BE2C (cell line): ENCODE results near the gene SMIM35.

Experiments
- DNase-seq: peaks from one replicate; pipeline ENCODE4 v3.0.0-alpha.2; 2020
- H3K27me3 ChIP-seq: fragments of 250-450 bp; sonication (Bioruptor Pico); 2 replicates; pipeline ENCODE4 v1.5.1; 2020; ENCODE audit warnings: mild to moderate bottlenecking
- H3K36me3 ChIP-seq: fragments of 250-450 bp; sonication (Bioruptor Pico); 2 replicates; pipeline ENCODE4 v1.5.1; 2020; ENCODE audit warnings: mild to moderate bottlenecking
- H3K4me1 ChIP-seq: fragments of 250-450 bp; sonication (Bioruptor Pico); 2 replicates; pipeline ENCODE4 v1.5.1; 2020
- H3K4me3 ChIP-seq: 2 replicates; pipeline ENCODE4 v1.5.1; 2011; ENCODE audit warnings: low read depth, low read length
- H3K9me3 ChIP-seq: fragments of 250-450 bp; sonication (Bioruptor Pico); 2 replicates; pipeline ENCODE4 v1.5.1; 2020
- TF ChIP-seq, protein P1 (sequence below): IDR thresholded peaks from 2 replicates; pipeline ENCODE4 v1.5.1; 2012; ENCODE audit warnings: mild to moderate bottlenecking, low read depth, low read length

The SMIM35 gene

GRCh38 chr11:118112711-118113430 is 26.1 kb upstream of the SMIM35 start:
- H3K4me1 ChIP-seq: no peaks in the 10 kb centered on the region
- no peaks in the 10 kb centered on the region for H3K9me3 ChIP-seq
- H3K27me3 ChIP-seq: peaks cover 21% of the 10 kb centered on the region
- no peaks in the 10 kb centered on the region for H3K36me3 ChIP-seq
- TF ChIP-seq, protein P1, sequence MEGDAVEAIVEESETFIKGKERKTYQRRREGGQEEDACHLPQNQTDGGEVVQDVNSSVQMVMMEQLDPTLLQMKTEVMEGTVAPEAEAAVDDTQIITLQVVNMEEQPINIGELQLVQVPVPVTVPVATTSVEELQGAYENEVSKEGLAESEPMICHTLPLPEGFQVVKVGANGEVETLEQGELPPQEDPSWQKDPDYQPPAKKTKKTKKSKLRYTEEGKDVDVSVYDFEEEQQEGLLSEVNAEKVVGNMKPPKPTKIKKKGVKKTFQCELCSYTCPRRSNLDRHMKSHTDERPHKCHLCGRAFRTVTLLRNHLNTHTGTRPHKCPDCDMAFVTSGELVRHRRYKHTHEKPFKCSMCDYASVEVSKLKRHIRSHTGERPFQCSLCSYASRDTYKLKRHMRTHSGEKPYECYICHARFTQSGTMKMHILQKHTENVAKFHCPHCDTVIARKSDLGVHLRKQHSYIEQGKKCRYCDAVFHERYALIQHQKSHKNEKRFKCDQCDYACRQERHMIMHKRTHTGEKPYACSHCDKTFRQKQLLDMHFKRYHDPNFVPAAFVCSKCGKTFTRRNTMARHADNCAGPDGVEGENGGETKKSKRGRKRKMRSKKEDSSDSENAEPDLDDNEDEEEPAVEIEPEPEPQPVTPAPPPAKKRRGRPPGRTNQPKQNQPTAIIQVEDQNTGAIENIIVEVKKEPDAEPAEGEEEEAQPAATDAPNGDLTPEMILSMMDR: no peak
- no peak for DNase-seq
- no peak overlapping the region for H3K4me3 ChIP-seq

DNA sequence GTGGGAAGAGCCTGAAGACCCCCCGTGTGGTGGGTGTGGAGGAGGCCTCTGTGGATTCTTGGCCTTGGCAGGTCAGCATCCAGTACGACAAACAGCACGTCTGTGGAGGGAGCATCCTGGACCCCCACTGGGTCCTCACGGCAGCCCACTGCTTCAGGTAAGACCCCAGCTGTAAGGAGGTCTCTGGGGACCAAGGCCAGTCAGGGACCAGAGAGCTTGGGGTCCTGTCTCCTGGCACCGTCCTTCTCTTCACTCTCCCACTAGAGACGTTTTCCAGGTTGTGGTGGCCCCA is 24.9 kb upstream of the SMIM35 start:
- DNase-seq: no peak
- H3K36me3 ChIP-seq: no peaks in the 10 kb centered on the region
- H3K9me3 ChIP-seq: no peaks in the 10 kb centered on the region
- no peak overlapping the region for H3K4me3 ChIP-seq
- H3K27me3 ChIP-seq: peaks cover 21% of the 10 kb centered on the region
- no peaks in the 10 kb centered on the region for H3K4me1 ChIP-seq
- TF ChIP-seq, protein P1: no peak

- DNase-seq: no peak
- Histone ChIP-seq H3K9me3 (no peaks in the 10 kb centered on the region), H3K36me3 (no peaks in the 10 kb centered on the region), H3K4me1 (no peaks in the 10 kb centered on the region), H3K4me3 (no peak overlapping the region), H3K27me3 (peaks cover 21% of the 10 kb centered on the region)
- TF ChIP-seq, protein P1: no peak
These were observed 24.4 kb upstream of the SMIM35 start for GRCh38 chr11:118111019-118111743.

GRCh38 chr11:118109231-118109630 is 22.5 kb upstream of the SMIM35 start:
- TF ChIP-seq, protein P1: no peak
- no peak overlapping the region for H3K4me3 ChIP-seq
- DNase-seq: no peak
- H3K4me1 ChIP-seq: no peaks in the 10 kb centered on the region
- H3K9me3 ChIP-seq: no peaks in the 10 kb centered on the region
- no peaks in the 10 kb centered on the region for H3K36me3 ChIP-seq
- peaks cover 18% of the 10 kb centered on the region for H3K27me3 ChIP-seq

GRCh38 chr11:118108513-118108912 is 21.8 kb upstream of the SMIM35 start:
- peaks cover 18% of the 10 kb centered on the region for H3K27me3 ChIP-seq
- no peaks in the 10 kb centered on the region for H3K9me3 ChIP-seq
- H3K4me3 ChIP-seq: no peak overlapping the region
- DNase-seq: no peak
- no peaks in the 10 kb centered on the region for H3K36me3 ChIP-seq
- TF ChIP-seq, protein P1: no peak
- H3K4me1 ChIP-seq: no peaks in the 10 kb centered on the region

DNA sequence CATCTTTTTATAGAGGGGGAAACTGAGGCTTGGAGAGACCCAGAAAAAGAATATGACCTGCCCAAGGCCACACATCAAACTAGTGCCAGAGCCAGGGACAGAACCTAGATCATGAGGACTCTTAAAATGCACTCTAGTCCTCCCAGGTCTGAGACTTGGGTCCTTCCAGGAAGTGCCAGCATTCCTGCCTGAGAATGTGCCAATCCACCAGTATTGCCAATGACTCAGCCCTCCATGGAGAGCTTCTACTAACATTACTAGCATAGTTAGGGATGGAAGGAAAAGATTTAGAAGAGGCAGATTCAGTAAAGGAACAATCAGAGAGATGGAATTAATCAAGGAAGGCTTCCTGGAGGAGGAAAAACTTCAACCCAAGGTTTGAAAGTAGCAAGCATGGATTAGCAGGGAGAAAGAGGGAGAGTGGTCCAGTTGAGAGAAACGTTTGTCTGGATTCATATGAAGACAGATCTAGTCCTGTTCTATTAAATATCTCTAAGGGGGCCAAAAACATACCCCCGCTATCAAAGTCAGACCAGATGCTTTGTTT is 20.1 kb upstream of the SMIM35 start:
- Histone ChIP-seq H3K9me3 (no peaks in the 10 kb centered on the region), H3K4me1 (no peaks in the 10 kb centered on the region), H3K4me3 (no peak overlapping the region), H3K27me3 (peaks cover 18% of the 10 kb centered on the region), H3K36me3 (no peaks in the 10 kb centered on the region)
- DNase-seq: no peak
- TF ChIP-seq, protein P1: no peak
